ENCODE measurements around the gene TNNT3.

The TNNT3 gene

DNA sequence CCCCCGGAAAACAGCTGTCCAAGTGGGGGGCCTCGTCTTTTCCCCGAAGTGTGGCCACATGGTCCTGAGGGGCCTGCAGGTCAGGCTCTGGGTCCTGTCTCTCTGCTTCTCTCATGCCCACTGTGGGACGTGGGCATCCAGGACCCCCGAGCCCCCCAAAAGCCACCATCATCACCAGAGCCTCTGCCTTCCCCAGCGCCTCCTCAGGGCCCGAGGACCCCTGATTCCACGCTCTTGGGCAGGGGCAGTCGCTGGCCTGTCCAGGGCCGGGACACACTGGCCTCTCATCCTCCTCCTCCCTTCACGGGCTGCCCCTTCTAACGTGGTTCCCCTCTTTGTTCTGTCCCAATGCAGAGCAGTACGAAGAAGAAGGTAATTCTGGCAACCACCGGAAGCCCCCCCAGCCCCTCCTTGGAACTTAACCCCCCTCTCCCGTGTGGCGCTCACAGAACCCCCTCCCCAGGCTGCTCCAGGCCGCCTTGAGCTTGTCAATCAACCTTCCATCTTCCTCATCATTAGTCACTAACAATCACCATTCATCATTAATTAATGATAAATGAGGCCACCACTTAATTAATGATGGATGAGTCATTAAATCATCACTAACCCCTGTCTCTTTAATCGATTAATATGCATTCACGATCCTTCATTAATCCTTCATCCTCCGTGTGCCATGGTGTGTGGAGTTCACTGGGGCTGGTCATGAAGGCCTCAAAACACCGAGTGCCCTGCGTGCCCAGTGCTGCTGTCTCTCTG, 3.9 kb downstream of the TNNT3 start:
- DNase-seq (ENCODE audit: low spot score) = no peak

DNA sequence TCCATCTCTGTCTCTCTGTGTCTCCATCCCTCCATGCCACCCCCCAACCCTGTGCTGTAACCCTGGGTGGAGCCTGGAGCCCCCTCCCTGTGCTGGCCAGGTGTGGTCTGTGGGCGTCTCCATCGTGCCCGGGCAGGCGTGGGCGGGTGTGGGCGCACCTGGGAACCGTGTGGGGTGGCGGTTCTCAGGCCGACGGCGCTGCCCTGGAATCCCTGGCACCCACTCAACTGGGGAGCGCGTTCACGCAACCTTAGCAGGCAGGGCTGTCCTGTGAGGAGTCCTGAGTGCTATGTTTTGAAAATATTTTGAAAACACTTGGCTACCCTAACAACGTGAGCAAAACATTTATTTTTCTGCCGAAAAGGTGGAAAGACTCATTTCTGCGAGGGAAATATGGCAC, 4.7 kb downstream of the TNNT3 start:
- DNase-seq (ENCODE audit: low spot score) = no peak

DNA sequence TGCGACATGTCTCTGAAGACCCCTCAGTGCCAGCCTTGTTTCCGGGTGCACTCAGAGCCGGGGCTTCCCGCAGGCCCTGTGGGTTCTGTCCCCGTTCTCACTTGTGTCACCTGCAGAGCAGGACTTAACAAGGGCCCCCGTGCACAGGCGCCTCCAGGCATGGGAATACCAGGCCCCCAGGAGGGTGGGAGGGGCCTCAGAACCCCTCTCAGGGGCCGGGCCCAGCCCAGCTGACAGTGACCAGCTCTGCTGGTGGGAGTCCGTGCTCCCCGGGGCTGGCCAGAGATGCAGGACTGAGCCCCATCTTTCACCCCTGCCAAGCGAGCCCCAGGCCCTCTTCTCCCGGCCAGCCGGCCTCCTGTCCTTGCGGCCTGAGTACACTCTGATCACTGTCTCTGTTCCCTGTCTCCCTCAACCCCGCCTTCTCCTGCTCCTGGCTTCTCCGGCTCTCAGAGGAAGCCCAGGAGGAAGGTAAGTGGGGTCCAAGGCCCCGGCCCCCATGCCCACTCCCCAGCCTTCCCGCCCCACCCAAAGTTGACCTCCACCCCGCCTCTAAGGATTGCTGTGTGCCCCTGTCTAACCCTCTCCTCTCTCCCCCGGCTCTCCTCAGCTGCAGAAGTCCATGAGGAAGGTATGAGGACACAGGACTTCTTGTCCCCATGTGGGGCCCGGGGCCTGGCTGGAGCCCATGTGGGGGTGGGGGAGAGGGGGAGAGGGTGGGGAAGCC, 5.3 kb downstream of the TNNT3 start:
- DNase-seq (ENCODE audit: low spot score) = no peak

DNA sequence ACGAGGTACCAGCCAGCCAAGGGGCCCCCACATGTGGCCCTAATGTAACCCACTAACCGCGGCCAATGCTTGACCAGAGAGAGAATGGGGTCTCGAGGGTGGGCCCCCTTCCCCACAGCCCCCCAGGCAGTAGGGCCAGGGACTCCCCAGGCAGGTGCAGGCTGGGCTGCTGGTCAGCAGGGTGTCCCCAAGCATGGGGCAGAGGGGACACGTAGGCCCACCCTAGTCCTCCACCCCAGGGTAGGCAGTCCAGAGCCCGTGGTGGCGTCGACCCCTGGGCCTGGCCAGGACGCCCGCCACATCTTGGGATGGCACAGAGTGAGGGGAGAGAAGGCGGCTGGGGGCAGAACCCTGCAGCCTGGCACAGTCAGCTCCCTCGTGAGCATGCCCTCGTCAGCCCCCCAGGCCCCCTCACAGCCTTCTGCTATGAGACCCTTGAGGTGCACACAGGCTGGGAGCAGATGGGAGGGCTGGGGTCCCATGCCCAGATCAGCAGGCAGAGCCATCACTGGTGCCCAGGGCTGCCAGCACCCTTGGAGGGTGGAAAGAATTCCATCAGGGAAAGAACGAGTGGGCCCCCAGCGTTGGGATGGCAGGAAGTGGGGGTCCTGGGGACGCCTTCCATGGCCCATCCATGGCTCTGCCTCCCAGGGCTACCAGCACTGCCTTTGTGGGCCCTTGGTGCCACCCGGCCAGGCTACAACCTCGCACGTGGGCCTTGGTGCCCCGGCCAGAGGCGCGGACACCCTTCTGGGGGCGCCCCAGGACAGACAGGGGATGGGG, 6.1 kb downstream of the TNNT3 start:
- DNase-seq (ENCODE audit: low spot score) = no peak

DNA sequence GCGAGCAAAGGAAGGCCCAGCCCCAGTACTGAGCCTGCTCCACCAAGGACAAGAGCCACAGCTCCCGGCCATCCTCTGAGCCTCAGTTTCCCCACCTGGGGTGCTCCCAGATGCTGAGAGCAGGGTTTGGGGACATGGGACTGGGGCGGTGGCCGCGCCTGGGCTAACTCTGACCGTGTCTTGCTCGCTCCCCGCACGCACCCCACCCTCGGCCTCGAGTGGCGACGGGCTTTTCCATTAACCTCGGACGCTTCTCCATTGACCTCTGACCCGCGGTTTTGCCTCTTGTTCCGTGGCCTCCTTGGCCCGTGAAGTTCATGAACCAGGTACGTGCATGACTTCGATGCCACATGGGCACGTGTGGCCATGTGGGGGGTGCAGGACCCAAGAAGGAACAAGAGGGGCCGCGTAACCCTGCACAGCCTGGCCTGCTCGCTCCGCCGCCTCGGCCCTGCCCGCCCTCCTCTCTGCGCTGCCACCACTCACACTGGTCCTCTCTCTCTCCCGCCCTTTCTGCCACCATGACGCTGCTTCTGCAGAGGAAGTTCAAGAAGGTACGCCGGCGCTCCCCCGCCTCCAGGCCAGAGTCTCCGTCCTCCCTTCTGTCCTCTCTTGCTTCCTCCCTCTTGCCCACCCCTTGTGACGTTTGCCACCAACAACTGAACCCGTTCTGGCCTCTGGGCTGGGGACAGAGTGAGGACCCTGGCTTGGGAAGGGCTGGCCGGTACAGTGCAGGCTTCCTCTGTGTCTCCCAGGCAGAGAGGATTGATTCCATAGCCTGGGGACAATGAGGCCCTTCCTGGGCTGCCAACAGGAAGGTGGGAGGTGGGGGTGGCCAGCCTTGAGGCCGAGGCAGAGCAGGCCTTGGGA, 6.9 kb downstream of the TNNT3 start:
- no peak for DNase-seq (ENCODE audit: low spot score)

DNA sequence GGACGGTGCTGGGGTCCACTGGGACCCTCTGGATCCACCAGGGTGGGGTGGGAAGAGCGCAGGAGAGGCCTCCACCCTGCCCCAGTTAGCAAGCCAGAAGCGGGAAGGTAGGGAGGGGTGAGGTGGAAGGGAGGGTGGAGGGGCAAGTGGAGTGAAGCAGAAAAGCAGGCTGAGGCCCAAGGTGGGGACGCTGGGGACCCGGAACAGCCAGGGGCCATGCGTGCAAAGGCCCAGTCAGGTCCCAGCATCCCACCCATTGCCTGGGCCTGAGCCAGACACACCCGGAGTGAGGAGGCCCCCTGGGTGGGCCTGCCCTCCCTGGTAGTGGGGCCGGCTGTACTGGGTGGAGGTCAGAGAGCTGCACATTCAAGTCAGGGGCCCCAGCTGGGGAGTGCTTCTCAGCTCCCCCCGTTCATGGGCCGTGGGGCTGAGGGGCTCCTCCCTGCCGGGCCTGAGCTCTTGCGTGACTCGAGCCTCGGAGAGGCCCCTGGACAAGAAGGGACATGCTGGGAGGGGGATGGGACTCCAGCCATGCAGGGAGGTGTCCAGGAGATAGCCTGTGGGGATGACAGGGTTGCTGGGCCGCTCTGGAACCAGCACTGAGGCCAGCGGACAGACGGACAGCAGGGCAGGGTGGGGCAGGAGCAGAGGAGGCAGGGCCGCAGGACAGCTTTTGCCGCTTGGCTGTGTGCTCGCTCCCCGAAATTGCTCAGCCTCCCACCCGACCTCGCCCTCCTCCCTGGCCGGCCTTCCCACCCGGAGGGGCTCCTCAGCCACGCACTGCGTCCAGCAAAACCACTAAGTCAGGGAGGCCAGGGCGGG, 7.7 kb downstream of the TNNT3 start:
- DNase-seq (ENCODE audit: low spot score) = peak; percentile 82

DNA sequence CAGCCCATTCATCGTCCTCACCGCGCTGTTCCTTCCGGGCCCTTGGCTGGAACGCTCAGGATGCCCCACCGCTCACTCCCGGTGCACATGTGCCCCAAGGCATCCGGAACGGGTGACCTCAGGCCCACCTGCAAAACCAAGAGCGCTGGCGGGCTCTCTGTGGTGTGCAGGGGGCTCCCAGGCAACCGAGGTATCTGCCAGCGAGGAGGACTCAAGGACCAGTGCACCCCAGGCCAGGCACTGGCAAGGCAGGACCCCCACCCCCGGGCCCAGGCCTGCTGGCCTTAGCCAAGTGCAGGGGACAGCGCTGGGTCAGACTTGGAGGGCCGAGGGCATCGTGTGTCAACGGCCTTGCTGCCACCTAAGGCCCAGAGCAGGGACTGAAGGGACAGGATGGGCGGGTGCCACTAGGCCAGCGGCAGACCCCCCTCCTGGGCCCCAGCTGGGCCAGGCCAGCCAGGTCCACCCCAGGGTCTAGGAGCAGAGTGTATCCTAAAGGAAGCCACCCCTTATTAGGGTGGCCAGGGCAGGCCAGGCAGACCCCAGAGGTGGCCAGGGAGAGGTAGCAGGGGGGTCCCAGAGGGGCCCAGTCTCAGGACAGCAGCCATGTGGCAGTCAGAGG, 8.5 kb downstream of the TNNT3 start:
- DNase-seq (ENCODE audit: low spot score) = no peak

DNA sequence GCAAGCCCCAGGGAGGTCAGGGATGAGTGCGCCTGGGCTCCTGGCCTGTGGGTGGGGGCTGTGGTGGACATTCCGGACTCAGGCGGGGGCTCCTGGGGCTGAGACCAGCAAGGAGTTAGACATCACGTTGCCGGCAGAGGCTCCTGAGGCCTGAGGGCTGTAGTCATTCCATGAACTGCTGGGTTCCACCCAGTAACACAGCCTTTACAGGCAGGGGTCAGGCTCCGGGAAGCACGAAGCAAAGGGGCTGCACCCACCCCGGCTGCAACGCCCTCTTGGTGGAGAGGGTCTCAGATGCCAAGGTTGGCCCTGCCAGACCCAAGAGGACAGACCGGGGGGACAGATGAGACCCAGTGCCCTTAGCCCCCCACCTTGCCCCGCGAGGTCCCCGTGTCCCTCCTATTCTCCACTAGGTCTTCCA, 9.0 kb downstream of the TNNT3 start:
- DNase-seq (ENCODE audit: low spot score) = no peak

DNA sequence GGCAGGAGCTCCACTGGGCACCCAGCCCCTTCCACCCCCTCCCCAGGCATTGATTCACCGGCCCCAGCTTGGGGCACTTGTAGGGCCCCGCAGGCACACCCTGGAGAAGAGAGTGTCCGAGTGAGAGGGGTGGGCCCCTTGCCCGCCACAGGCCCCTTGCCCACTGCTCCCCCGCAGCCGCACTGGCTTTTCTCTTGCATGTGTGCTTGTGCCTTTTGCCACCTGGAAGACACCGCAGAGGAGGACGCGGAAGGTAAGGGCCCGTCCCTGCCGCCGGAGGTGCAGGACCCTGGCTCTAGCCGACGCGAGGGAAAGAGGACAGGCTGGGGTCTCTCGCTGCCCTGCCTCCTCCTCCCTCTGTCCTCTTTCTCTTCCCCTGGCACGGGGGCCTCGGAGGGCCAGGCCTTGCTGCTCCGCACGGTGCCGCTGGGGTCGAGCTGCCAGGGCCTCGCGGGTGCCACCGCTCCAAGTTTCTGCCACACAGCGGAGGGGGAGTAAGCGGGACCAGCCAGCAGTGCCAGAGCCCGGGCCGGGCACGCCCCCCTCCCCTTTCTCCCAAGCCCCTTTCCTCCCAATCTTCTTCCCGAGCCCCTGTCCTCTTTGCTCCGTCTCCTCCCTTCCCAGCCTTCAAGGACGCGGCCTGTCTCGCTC, 9.5 kb downstream of the TNNT3 start:
- no peak for DNase-seq (ENCODE audit: low spot score)

DNA sequence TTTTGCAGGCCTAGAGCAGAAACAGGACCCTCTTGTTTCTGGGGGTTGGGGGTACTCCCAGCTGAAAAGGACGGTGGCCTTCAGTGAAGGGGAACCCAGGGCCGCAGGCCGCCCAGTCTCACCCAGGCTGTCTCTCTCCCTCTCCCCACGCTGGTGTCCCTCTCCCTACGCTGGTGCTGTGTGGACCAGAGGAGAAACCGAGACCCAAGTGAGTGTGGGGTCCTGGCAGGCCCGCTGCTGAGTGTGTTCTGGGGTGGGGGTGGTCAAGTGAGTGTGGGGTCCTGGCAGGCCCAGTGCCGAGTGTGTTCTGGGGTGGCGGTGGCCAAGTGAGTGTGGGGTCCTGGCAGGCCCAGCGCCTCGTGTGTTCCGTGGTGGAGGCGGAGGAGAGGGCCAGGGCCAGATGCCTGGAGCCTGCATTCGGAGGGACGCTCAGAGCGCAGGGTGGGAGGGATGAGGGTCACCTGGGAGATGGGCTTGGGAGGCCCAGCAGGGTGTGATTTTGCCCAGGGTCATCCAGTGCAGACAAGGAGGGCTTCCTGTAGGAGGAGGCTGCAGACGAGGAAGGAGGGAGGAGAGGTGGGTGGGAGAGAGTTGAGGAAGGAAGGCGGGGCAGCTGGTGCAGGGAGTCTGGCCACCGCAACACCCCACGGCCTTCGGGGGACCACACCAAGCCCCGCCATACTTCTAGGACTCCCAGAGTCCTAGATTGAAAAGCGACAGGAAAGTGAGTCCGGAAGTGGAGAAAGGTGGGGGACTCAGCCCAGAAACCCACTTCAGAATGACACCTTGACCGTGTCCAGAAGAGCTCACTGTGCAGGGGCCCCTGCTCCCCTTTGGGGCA, 10.3 kb downstream of the TNNT3 start:
- no peak for DNase-seq (ENCODE audit: low spot score)

DNA sequence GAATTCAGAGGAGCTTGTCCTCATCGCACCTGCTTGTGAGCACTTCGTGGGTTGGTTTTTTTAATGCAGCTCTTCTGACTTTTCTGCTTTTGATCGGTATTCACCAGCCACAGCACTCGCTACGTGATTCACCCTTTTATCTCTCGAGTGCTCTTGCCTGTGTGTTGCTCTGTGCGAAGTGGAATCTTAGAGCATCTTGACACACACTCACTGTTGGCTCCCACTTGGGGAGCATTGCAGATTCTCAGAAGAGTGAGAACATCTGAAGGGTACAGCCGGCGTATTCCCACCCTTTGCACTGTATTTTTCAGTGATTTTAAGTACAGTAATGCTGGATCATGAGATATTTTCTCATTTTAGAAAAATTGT, 10.9 kb downstream of the TNNT3 start:
- DNase-seq (ENCODE audit: low spot score) = no peak

DNA sequence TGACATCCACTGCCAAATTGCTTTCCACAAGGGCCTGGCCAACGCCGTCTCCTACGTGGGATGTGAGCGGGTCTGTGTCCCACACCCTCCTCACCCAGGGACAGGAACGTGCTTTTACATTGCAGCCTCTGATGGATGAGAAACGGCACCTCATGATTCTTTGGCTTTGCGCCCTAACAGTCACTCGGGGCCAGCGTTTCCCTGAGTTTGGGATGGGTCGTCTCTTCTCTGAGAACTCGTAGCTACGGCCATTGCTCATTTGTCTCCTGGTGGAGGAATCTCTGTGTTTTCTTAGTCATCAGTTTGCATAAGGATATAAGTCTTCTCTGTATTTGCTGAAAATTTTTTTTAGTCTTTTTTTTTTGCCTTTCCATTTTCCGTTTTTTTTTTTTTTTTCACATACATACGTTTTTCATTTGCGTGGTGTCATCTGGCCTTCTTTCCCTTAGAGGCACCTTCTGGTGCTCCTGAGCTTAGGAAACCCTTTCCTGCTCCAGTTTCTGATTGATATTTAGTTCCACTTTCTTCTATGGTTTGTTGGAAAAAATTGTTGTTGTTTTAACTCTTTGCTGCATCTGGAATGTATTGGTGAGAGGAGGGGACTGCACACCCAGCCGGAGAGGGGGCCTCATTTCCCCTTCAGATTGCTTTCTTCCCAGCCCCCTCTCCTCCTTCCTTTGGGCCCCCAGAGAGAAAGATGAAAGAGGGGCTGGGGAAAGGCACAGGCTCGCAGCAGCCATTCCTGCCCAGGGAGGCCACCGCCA, 12.0 kb downstream of the TNNT3 start:
- peak; percentile 82 for DNase-seq (ENCODE audit: low spot score)

DNA sequence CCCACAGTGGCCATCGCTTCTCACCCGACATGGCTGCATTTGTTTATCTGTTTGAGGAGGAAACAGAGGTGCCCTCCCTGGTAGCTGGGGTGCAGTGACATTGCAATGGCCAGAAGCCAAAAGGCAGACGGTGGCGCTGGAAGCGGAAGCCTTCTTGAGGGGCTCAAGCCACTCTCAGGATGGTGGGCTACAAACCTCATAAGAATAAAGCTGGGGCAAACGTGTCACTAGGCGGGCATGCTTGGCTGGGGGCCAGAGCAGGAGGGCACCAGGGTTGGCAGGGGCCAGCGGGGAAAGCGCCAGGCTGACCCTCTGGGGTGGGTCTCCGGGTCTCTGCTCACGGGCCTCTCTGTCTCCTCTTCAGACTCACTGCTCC, 12.6 kb downstream of the TNNT3 start:
- no peak for DNase-seq (ENCODE audit: low spot score)

DNA sequence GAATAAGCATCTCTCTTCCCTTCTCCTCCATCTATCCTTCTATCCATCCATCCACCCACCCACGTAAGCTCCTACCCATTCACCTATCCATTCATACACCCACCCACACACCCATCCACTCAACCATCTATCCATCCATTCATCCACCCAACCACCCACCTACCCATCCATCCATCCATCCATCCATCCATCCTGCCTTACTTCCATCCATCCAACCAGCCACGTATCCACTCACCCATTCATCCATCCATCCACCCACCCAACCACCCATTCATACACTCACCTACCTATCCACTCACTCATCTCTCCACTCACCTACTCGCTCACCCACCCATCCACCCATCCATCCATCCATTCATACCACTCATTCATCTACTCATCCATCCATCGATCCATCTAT, 13.2 kb downstream of the TNNT3 start:
- DNase-seq (ENCODE audit: low spot score) = no peak

DNA sequence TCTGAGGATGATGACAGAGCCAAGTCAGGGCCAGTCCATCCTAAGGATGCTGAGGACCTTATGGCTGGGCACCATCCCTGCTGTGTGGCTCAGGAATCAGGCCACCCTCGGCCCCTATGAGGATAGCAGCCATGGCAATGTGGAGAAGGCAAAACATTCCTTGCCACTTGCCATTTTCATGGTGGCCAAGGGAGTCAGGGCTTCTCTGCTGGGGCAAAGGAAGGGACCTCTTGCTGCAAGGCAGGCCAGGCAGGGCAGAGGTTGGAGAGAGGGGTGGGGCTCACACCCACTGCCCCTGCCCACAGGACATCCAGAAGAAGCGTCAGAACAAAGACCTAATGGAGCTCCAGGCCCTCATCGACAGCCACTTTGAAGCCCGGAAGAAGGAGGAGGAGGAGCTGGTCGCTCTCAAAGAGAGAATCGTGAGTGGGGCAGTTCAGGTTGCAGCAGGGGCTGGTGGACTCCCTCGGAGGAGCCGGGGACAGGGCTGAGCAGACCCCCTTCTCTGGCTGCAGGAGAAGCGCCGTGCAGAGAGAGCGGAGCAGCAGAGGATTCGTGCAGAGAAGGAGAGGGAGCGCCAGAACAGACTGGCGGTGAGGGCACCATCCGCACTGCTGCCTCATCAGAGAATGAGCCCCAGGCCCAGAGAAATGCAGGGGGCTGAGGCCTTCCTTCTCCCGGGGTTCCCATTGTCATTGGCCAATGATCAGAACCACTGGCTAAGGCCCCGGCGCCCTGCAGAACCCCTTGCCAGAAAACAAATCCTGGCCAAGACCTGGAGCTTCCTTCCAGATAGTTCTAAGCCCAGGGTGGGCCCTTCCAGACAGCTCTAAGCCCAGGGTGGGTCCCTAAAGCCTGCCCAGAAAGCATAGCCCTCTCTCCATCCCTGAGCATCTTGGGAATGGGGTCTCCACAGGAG, 14.2 kb downstream of the TNNT3 start:
- no peak for DNase-seq (ENCODE audit: low spot score)

DNA sequence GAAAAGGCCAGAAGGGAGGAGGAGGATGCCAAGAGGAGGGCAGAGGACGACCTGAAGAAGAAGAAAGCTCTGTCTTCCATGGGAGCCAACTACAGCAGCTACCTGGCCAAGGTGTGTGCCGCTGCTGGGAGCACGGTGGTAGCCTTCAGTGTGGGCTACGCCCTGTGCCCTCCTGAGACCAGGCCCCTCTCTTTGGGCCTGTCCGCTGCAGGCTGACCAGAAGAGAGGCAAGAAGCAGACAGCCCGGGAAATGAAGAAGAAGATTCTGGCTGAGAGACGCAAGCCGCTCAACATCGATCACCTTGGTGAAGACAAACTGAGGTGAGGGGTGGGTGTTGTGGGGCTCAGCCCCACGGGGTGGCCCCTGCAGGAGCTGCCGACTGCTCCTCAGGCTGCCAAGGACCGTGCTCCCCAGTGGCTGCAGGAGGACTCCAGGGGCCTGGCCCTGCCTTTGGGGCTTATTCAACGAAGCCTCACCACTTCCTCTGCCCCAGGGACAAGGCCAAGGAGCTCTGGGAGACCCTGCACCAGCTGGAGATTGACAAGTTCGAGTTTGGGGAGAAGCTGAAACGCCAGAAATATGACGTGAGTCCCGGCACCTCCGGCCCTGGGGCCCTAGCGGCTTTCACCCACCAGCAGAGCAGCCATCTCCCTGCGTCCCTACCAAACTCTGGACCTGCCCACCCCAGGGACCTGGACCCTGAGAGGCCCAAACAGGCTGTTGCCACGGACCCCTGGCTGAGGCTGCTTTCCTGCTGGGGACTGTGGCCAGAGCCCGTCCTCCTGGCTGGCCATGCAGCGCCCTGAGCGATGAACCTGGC, 15.0 kb downstream of the TNNT3 start:
- no peak for DNase-seq (ENCODE audit: low spot score)

Measured in left forelimb (tissue), 1 donor.